Amygdala (tissue), 56 donors: ENCODE data around the gene SLC26A8.
"Not testable (repeated sequence)": the region's sequence is repeated elsewhere in the genome, so short reads cannot be mapped to it uniquely, and the experiment has no call there.

Experiments used
- DNase-seq, 56 donors: peaks; one replicate each; lab custom pipeline; 2025; lab: John Stamatoyannopoulos, UW

Gene SLC26A8

GRCh38 chr6:36018339-36018738, 6.1 kb downstream of the SLC26A8 start:
- DNase-seq, result no peak

GRCh38 chr6:36015666-36016065, 8.8 kb downstream of the SLC26A8 start:
- no peak for DNase-seq

- DNase-seq, result no peak
Measured at GRCh38 chr6:36000451-36000850, 24.0 kb downstream of the SLC26A8 start.

- DNase-seq, result no peak
Measured at GRCh38 chr6:35993150-35993549, 31.3 kb downstream of the SLC26A8 start.

GRCh38 chr6:35988047-35988446, 36.4 kb downstream of the SLC26A8 start:
- not testable (repeated sequence) for DNase-seq

- no peak for DNase-seq
Measured at GRCh38 chr6:35984701-35985100, 39.7 kb downstream of the SLC26A8 start.

- DNase-seq, result no peak
Measured at GRCh38 chr6:35980991-35981645, 43.3 kb downstream of the SLC26A8 start.

GRCh38 chr6:35980126-35980525, 44.3 kb downstream of the SLC26A8 start:
- DNase-seq, result not testable (repeated sequence)

- no peak for DNase-seq
Measured at GRCh38 chr6:35977308-35977707, 47.1 kb downstream of the SLC26A8 start.

GRCh38 chr6:35973670-35974222, 50.7 kb downstream of the SLC26A8 start:
- no peak for DNase-seq

- DNase-seq, result no peak
Measured at GRCh38 chr6:35972471-35973367, 51.7 kb downstream of the SLC26A8 start.

GRCh38 chr6:35970181-35970580, 54.3 kb downstream of the SLC26A8 start:
- DNase-seq, result no peak

GRCh38 chr6:35969646-35970045, 54.8 kb downstream of the SLC26A8 start:
- no peak for DNase-seq

GRCh38 chr6:35968821-35969220, 55.6 kb downstream of the SLC26A8 start:
- DNase-seq, result no peak

- peak in 2 of 56 donors; percentile 1 to 28 for DNase-seq
Measured at GRCh38 chr6:35967076-35967774, 57.2 kb downstream of the SLC26A8 start.

- no peak for DNase-seq
Measured at GRCh38 chr6:35962779-35963560, 61.5 kb downstream of the SLC26A8 start.

- no peak for DNase-seq
Measured at GRCh38 chr6:35960187-35960586, 64.3 kb downstream of the SLC26A8 start.

- no peak for DNase-seq
Measured at GRCh38 chr6:35955970-35956369, 68.5 kb downstream of the SLC26A8 start.

GRCh38 chr6:35955521-35955920, 68.9 kb downstream of the SLC26A8 start:
- DNase-seq, result no peak

- no peak for DNase-seq
Measured at GRCh38 chr6:35955071-35955470, 69.4 kb downstream of the SLC26A8 start.
